RWPE2 (cell line): ENCODE measurements around the gene FOXD4L5.
"Not testable (repeated sequence)": the region's sequence is repeated elsewhere in the genome, so short reads cannot be mapped to it uniquely, and the experiment has no call there.

Experiments used
- ATAC-seq: fragments of 200-7000 bp; cut with Tn5 transposase; 3 replicates; pipeline ENCODE4 v1.9.1; 2021; ENCODE audit warnings: low read depth
- DNase-seq: peaks from one replicate; pipeline ENCODE4 v3.0.0-alpha.2; 2020; ENCODE audit warnings: low spot score
- H3K27ac ChIP-seq: fragments of 450-650 bp; 2 replicates; pipeline ENCODE4 v1.5.1; 2017; ENCODE audit warnings: mild to moderate bottlenecking; ENCODE audit not compliant: poor library complexity, severe bottlenecking
- H3K27me3 ChIP-seq: fragments of 250-450 bp; sonication (Bioruptor Pico); 2 replicates; pipeline ENCODE4 v1.5.1; 2021; ENCODE audit warnings: mild to moderate bottlenecking, moderate library complexity; ENCODE audit not compliant: insufficient read depth, poor library complexity, severe bottlenecking
- H3K36me3 ChIP-seq: fragments of 250-450 bp; sonication (Bioruptor Pico); 2 replicates; pipeline ENCODE4 v1.5.1; 2020; ENCODE audit warnings: low read depth, mild to moderate bottlenecking, moderate library complexity
- H3K4me1 ChIP-seq: fragments of 250-450 bp; sonication (Bioruptor Pico); 2 replicates; pipeline ENCODE4 v1.5.1; 2021; ENCODE audit warnings: mild to moderate bottlenecking, moderate library complexity; ENCODE audit not compliant: insufficient read depth, poor library complexity, severe bottlenecking
- H3K4me3 ChIP-seq: fragments of 250-450 bp; sonication (Bioruptor Pico); 2 replicates; pipeline ENCODE4 v1.5.1; 2021; ENCODE audit warnings: mild to moderate bottlenecking, moderate library complexity; ENCODE audit not compliant: severe bottlenecking
- H3K9me3 ChIP-seq: fragments of 250-450 bp; sonication (Bioruptor Pico); 2 replicates; pipeline ENCODE4 v1.5.1; 2021; ENCODE audit warnings: mild to moderate bottlenecking, moderate library complexity; ENCODE audit not compliant: severe bottlenecking

The FOXD4L5 gene

GRCh38 chr9:65285109-65285508 lies at the start of gene FOXD4L5:
Gene FOXD4L5, minus strand, starts transcription at chr9:65285209. Its CDS starts 832 bp downstream, at chr9:65284377.
- DNase-seq, H3K36me3 ChIP-seq, H3K27me3 ChIP-seq, H3K4me3 ChIP-seq, H3K9me3 ChIP-seq, ATAC-seq, H3K4me1 ChIP-seq, H3K27ac ChIP-seq: not testable (repeated sequence)

GRCh38 chr9:65283943-65284342 lies 1.1 kb downstream of the FOXD4L5 start:
- H3K27ac ChIP-seq, H3K4me3 ChIP-seq, H3K9me3 ChIP-seq, ATAC-seq, H3K36me3 ChIP-seq, H3K27me3 ChIP-seq, H3K4me1 ChIP-seq: not testable (repeated sequence)
- peak; percentile 8 for DNase-seq

- H3K9me3 ChIP-seq, H3K27ac ChIP-seq, ATAC-seq, H3K36me3 ChIP-seq, H3K27me3 ChIP-seq, H3K4me1 ChIP-seq, H3K4me3 ChIP-seq, DNase-seq: not testable (repeated sequence)
These were observed 2.0 kb downstream of the FOXD4L5 start for GRCh38 chr9:65282976-65283375.
